OCI-LY3 (cell line): ENCODE data around the gene PLAC9.

Experiments
- H2AFZ ChIP-seq: fragments of 200-600, 300-600 bp; shearing (Covaris generic); 2 replicates; pipeline ENCODE4 v1.6.0; 2014; ENCODE audit warnings: antibody characterized with exemption, low read depth, low read length
- H3K27ac ChIP-seq: fragments of 200-600, 300-600 bp; sonication (generic); 2 replicates; pipeline ENCODE4 v1.5.1; 2014; ENCODE audit warnings: mild to moderate bottlenecking, low read length, moderate library complexity, mixed read lengths
- H3K27me3 ChIP-seq: fragments of 200-600, 300-600 bp; sonication (generic); 2 replicates; pipeline ENCODE4 v1.6.1; 2014; ENCODE audit warnings: low read depth, low read length, mixed read lengths
- H3K36me3 ChIP-seq: fragments of 200-600, 300-600 bp; sonication (generic); replicated peaks from 2 replicates; pipeline ENCODE3; 2014; ENCODE audit warnings: low read depth, low read length, mixed read lengths
- H3K4me1 ChIP-seq: fragments of 300-600, 200-600 bp; sonication (generic); 2 replicates; pipeline ENCODE4 v1.6.1; 2014; ENCODE audit warnings: low read length, mixed read lengths
- H3K4me2 ChIP-seq: fragments of 200-600, 300-600 bp; sonication (generic); 2 replicates; pipeline ENCODE4 v1.6.1; 2014; ENCODE audit warnings: low read length, mixed read lengths
- H3K4me3 ChIP-seq: fragments of 300-600, 200-600 bp; sonication (generic); 2 replicates; pipeline ENCODE4 v1.5.1; 2014; ENCODE audit warnings: antibody characterized with exemption, mild to moderate bottlenecking, low read length, moderate library complexity
- H3K79me2 ChIP-seq: fragments of 300-600, 200-600 bp; shearing (Covaris generic); 2 replicates; pipeline ENCODE4 v1.6.1; 2014; ENCODE audit warnings: mild to moderate bottlenecking, low read length, mixed read lengths
- H3K9ac ChIP-seq: fragments of 300-600, 200-600 bp; shearing (Covaris generic); 2 replicates; pipeline ENCODE4 v1.6.0; 2014; ENCODE audit warnings: mild to moderate bottlenecking, low read length, moderate library complexity
- H3K9me3 ChIP-seq: fragments of 200-600, 300-600 bp; shearing (Covaris generic); 2 replicates; pipeline ENCODE4 v1.6.1; 2014; ENCODE audit warnings: low read length, mixed read lengths; ENCODE audit not compliant: insufficient read depth
- H4K20me1 ChIP-seq: fragments of 200-600, 300-600 bp; sonication (generic); 2 replicates; pipeline ENCODE4 v1.6.1; 2016; ENCODE audit warnings: low read length, mixed read lengths; ENCODE audit not compliant: insufficient read depth
- EZH2phosphoT487 ChIP-seq: fragments of 200-600 bp; shearing (Covaris generic); IDR thresholded peaks from 2 replicates; pipeline ENCODE4 v1.6.1; 2018; ENCODE audit warnings: antibody characterized with exemption, mixed run types, low read depth
- TF ChIP-seq, protein P1 (sequence below): fragments of 200-600, 300-600 bp; sonication (generic); IDR thresholded peaks from 2 replicates; pipeline ENCODE4 v1.5.1; 2014; ENCODE audit warnings: antibody characterized with exemption, low read length, low read depth

The PLAC9 gene

DNA sequence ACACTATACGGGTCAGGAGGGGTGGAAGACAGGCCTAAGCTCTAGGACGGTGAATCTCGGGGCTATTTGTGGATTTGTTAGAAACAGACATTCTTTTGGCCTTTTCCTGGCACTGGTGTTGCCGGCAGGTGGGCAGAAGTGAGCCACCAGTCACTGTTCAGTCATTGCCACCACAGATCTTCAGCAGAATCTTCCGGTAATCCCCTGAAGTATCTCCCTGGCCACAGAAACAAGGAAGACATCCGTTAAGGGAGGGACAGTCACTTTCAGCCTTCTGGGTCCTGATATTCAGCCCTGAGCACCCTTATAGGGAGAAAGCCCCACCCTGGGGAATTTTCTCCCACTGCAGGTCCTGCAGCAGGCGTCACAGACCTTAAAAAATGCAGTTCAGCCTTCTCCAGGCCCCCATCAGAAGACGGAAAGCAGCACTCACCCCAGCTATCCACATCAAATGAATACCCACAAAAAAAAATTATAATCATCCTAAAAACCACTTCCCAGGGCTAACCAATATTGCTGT, 23.2 kb downstream of the PLAC9 start:
- H2AFZ ChIP-seq: no peak overlapping the region
- H3K4me2 ChIP-seq: no peak overlapping the region
- H3K9ac ChIP-seq: no peak overlapping the region
- no peaks in the 10 kb centered on the region for H4K20me1 ChIP-seq
- no peaks in the 10 kb centered on the region for H3K4me1 ChIP-seq
- TF ChIP-seq, protein P1, sequence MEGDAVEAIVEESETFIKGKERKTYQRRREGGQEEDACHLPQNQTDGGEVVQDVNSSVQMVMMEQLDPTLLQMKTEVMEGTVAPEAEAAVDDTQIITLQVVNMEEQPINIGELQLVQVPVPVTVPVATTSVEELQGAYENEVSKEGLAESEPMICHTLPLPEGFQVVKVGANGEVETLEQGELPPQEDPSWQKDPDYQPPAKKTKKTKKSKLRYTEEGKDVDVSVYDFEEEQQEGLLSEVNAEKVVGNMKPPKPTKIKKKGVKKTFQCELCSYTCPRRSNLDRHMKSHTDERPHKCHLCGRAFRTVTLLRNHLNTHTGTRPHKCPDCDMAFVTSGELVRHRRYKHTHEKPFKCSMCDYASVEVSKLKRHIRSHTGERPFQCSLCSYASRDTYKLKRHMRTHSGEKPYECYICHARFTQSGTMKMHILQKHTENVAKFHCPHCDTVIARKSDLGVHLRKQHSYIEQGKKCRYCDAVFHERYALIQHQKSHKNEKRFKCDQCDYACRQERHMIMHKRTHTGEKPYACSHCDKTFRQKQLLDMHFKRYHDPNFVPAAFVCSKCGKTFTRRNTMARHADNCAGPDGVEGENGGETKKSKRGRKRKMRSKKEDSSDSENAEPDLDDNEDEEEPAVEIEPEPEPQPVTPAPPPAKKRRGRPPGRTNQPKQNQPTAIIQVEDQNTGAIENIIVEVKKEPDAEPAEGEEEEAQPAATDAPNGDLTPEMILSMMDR: no peak
- TF ChIP-seq EZH2phosphoT487: no peak
- H3K27ac ChIP-seq: no peak overlapping the region
- no peaks in the 10 kb centered on the region for H3K27me3 ChIP-seq
- H3K4me3 ChIP-seq: no peak overlapping the region
- H3K36me3 ChIP-seq: peaks cover 22% of the 10 kb centered on the region
- H3K79me2 ChIP-seq: no peaks in the 10 kb centered on the region
- H3K9me3 ChIP-seq: no peaks in the 10 kb centered on the region

DNA sequence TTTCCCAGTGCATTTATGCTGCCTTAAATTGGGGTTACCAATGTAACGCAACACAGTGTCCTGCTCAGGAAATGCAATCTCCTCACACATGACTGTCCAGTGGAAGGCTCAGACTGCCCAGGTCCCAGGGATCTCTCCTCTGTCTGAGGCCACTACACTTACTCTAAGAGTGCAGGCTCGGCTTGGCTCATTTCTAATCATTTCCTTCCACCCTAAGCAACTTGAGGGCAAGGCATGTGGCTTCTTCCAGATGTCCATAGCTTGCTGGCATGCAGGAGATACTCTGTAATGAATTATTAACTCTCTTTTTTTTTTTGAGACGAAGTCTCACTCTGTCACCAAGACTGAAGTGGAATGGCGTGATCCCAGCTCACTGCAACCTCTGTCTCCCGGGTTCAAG, 23.7 kb downstream of the PLAC9 start:
- Histone ChIP-seq H3K4me3 (no peak overlapping the region), H3K4me2 (no peak overlapping the region), H2AFZ (no peak overlapping the region), H3K9ac (no peak overlapping the region), H3K9me3 (no peaks in the 10 kb centered on the region), H3K27ac (no peak overlapping the region), H4K20me1 (no peaks in the 10 kb centered on the region), H3K36me3 (peaks cover 20% of the 10 kb centered on the region), H3K4me1 (no peaks in the 10 kb centered on the region), H3K27me3 (no peaks in the 10 kb centered on the region), H3K79me2 (no peaks in the 10 kb centered on the region)
- TF ChIP-seq EZH2phosphoT487: no peak
- TF ChIP-seq, protein P1: no peak

DNA sequence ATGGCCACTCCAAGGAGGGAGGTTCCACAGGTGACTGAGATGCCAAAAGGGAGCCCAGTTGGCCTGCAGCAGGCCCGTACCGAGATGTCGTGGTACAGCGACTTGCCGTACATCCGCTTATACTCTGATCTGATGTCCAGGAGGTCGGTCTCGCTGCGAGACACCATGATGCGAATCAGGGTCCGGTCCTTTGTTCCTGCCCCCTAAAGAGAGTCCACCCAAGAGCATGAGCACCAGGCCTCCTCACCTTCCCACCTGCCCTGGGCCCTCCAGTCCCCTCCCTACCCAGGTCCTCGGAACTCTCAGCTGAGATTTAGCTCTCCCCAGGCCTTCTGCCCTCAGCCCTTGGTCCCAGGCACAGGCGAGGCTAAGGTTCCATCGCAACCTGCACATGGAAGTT, 25.0 kb downstream of the PLAC9 start:
- Histone ChIP-seq H3K27me3 (no peaks in the 10 kb centered on the region), H3K4me2 (no peak overlapping the region), H3K79me2 (no peaks in the 10 kb centered on the region), H2AFZ (no peak overlapping the region), H3K4me3 (no peak overlapping the region), H4K20me1 (no peaks in the 10 kb centered on the region), H3K9ac (no peak overlapping the region), H3K36me3 (peaks cover 26% of the 10 kb centered on the region), H3K4me1 (no peaks in the 10 kb centered on the region), H3K9me3 (no peaks in the 10 kb centered on the region), H3K27ac (no peak overlapping the region)
- TF ChIP-seq EZH2phosphoT487: no peak

DNA sequence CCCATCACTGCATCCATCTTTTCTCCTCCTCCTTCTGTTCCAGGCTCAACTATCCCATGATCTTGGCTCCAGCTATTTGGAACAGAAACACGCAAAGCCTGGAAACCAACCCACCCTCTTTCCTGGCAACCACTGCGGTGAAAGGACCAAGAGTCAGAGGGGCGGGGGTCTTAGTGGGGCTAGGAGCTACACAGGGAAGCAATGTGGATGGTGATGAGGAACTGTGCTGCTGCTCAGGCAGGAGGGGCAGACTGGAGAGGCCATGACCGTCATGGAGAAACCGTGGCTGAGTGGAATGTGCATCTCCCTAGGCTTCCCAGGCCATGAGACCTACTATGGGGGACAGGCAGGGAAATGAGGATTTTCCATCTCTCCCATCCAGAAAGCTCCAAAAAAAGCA, 25.6 kb downstream of the PLAC9 start:
- H3K9ac ChIP-seq: no peak overlapping the region
- H3K79me2 ChIP-seq: no peaks in the 10 kb centered on the region
- no peak overlapping the region for H3K27ac ChIP-seq
- no peaks in the 10 kb centered on the region for H3K9me3 ChIP-seq
- no peaks in the 10 kb centered on the region for H4K20me1 ChIP-seq
- H3K4me1 ChIP-seq: no peaks in the 10 kb centered on the region
- no peak for TF ChIP-seq EZH2phosphoT487
- TF ChIP-seq, protein P1: no peak
- no peak overlapping the region for H3K4me3 ChIP-seq
- H3K27me3 ChIP-seq: no peaks in the 10 kb centered on the region
- peaks cover 29% of the 10 kb centered on the region for H3K36me3 ChIP-seq
- no peak overlapping the region for H2AFZ ChIP-seq
- H3K4me2 ChIP-seq: no peak overlapping the region
